Spleen (tissue), 11 donors: ENCODE data around the gene EFNA3. TPM values are rescaled to one million over a fixed set of nuclear protein-coding genes. Genes with fewer than 3 reads are reported as not detected.

ENCODE experiments used
- DNase-seq: peaks from one replicate; pipeline ENCODE4 v3.0.0-alpha.2; 2020
- H3K27ac ChIP-seq, 8 donors: fragments of 200-600 bp; sonication (generic) in 7 of 8; 1 replicate in 4 of 8; 2 replicates in 4 of 8; pipeline versions ENCODE4 v1.5.0 to v1.8.0; 2016 to 2021; ENCODE audit warnings: inconsistent platforms in 4 of 8, mild to moderate bottlenecking in 4 of 8, moderate library complexity in 1 of 8
- H3K27me3 ChIP-seq, 7 donors: fragments of 200-600 bp; sonication (generic) in 6 of 7; replicated peaks in 1 of 7; 1 replicate in 4 of 7; 2 replicates in 3 of 7; pipeline versions ENCODE4 v1.5.0 to v1.8.0; 2016 to 2021; ENCODE audit warnings: inconsistent platforms in 3 of 7, mild to moderate bottlenecking in 1 of 7
- H3K36me3 ChIP-seq, 6 donors: fragments of 200-600 bp; sonication (generic) in 5 of 6; 1 replicate in 4 of 6; 2 replicates in 2 of 6; pipeline versions ENCODE4 v1.5.0 to v1.8.0; 2016 to 2021; ENCODE audit warnings: inconsistent platforms in 2 of 6
- H3K4me1 ChIP-seq, 6 donors: fragments of 200-600 bp; sonication (generic) in 5 of 6; 1 replicate in 3 of 6; 2 replicates in 3 of 6; pipeline versions ENCODE4 v1.5.0 to v1.8.0; 2016 to 2021; ENCODE audit warnings: inconsistent platforms in 3 of 6
- H3K4me3 ChIP-seq, 8 donors: fragments of 200-600 bp; sonication (generic) in 7 of 8; 1 replicate in 4 of 8; 2 replicates in 4 of 8; pipeline versions ENCODE4 v1.5.0 to v1.8.0; 2016 to 2021; ENCODE audit warnings: inconsistent platforms in 4 of 8, mild to moderate bottlenecking in 4 of 8, moderate library complexity in 2 of 8
- H3K9me3 ChIP-seq, 8 donors: fragments of 200-600 bp; sonication (generic) in 7 of 8; 1 replicate in 4 of 8; 2 replicates in 4 of 8; pipeline versions ENCODE4 v1.5.0 to v1.8.0; 2016 to 2021; ENCODE audit warnings: inconsistent platforms in 4 of 8
- POLR2A ChIP-seq, 3 donors: fragments of 450-650 bp; IDR thresholded peaks; one replicate each; pipeline ENCODE4 v1.5.1; 2017; ENCODE audit warnings: antibody characterized with exemption in 3 of 3, mild to moderate bottlenecking in 1 of 3
- POLR2AphosphoS5 ChIP-seq, 3 donors: sonication (generic); formaldehyde crosslinking; IDR thresholded peaks; one replicate each; pipeline ENCODE4 v1.5.1; 2017; ENCODE audit warnings: antibody characterized with exemption in 3 of 3
- WGBS, 5 donors: extraction: QIAGEN DNeasy Blood & Tissue Kit in 3 of 5; methylation state at CpG; one replicate each; pipeline versions ENCODE4 v1.1.5 to v1.1.7; 2013 to 2018; 5-methylcytosine and 5-hydroxymethylcytosine counted together
- intact Hi-C: fragments of 100-400 bp; cut with DNase I; formaldehyde crosslinking; loops from one replicate; pipeline ENCODE4 v1.15.0; 2023; ENCODE audit warnings: low total_unique reads
- polyA plus RNA-seq, 3 donors: library from polyadenylated mRNA; stranded (reverse); fragments of 200-250 nt; gene quantifications; one replicate each; pipeline ENCODE4 v1.2.1, GENCODE V29; 2013
- total RNA-seq, 7 donors: library from RNA; depleted of rRNA in 3 of 7; stranded (reverse); fragments of >200 nt in 3 of 7; fragmentation: NEBNext Ultra II Directional in 4 of 7; extraction: Animal tissue kit (Norgen Biotek cat#: 25700) in 4 of 7; gene quantifications; one replicate each; pipeline versions ENCODE4 v1.1.0 to v1.2.1, GENCODE V29; 2016 to 2021
- TF ChIP-seq, protein P1 (sequence below), 11 experiments: fragments of 200-600 bp in 7 of 11; fragments of 450-650 bp in 4 of 11; sonication (generic) in 4 of 11; IDR thresholded peaks in 8 of 11; conservative IDR thresholded peaks in 3 of 11; 1 replicate in 7 of 11; 2 replicates in 4 of 11; pipeline versions ENCODE4 v1.4.0 to v1.8.0; 2016 to 2021; ENCODE audit warnings: antibody characterized with exemption in 11 of 11, inconsistent platforms in 4 of 11, mild to moderate bottlenecking in 1 of 11
- donor health status: healthy with polysubstance abuse.
- donor health status: DM: no; HTN: no; CAD: no; lungs with moderate emphysema.
- donor health status: DM: no; HTN: no; CAD: no.
- donor health status: Bipolar disorder and iron deficiency.
- donor health status: healthy.
- donor health status: DM: no; HTN: no; CAD: no.
- donor health status: DM: yes; HTN: yes; CAD: no.

Gene EFNA3
- total and polyA plus RNA-seq, 10 donors, result 1.4 to 4.3 (median 1.9) TPM; not detected in 1

DNA sequence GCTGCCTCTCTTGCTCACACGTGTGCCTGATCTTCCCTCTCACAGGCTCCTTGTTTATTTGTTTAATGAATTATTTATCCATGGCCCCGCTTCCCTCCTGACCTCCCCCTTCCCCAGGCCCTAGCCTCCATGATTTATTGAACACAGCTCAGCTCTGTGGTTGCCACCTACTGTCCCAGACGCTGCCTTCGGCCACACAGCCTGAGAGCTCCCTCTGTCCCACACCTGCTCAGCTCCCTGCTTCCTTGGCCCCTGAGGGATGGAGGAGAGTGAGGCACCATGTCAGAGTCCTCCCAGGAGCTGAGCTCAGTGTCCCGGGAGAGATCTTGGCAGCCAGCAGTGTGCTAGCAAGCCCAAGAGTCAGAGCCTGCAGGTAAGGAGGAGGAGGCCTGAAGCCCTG is 3.1 kb upstream of the EFNA3 start:
- Histone ChIP-seq H3K27ac (no peak overlapping the region), H3K4me3 (no peak overlapping the region), H3K27me3 (peaks cover 6 to 27% (median 19%) of the 10 kb centered on the region in 7 donors), H3K36me3 (no peaks in the 10 kb centered on the region), H3K4me1 (peaks cover 26 to 50% (median 35%) of the 10 kb centered on the region in 6 donors), H3K9me3 (no peaks in the 10 kb centered on the region)
- intact Hi-C loops, result no loop called here
- no peak for TF ChIP-seq POLR2AphosphoS5 (IDR thresholded peaks at IDR 0.05)
- TF ChIP-seq, protein P1, sequence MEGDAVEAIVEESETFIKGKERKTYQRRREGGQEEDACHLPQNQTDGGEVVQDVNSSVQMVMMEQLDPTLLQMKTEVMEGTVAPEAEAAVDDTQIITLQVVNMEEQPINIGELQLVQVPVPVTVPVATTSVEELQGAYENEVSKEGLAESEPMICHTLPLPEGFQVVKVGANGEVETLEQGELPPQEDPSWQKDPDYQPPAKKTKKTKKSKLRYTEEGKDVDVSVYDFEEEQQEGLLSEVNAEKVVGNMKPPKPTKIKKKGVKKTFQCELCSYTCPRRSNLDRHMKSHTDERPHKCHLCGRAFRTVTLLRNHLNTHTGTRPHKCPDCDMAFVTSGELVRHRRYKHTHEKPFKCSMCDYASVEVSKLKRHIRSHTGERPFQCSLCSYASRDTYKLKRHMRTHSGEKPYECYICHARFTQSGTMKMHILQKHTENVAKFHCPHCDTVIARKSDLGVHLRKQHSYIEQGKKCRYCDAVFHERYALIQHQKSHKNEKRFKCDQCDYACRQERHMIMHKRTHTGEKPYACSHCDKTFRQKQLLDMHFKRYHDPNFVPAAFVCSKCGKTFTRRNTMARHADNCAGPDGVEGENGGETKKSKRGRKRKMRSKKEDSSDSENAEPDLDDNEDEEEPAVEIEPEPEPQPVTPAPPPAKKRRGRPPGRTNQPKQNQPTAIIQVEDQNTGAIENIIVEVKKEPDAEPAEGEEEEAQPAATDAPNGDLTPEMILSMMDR (IDR thresholded peaks at IDR 0.05 in 8 of 11, conservative IDR thresholded peaks at IDR 0.05 in 3 of 11), result no peak
- DNase-seq, result no peak
- WGBS, 5 donors, result 73 to 87% (median 78%) methylated on average over 5 of the region's 5 CpGs

DNA sequence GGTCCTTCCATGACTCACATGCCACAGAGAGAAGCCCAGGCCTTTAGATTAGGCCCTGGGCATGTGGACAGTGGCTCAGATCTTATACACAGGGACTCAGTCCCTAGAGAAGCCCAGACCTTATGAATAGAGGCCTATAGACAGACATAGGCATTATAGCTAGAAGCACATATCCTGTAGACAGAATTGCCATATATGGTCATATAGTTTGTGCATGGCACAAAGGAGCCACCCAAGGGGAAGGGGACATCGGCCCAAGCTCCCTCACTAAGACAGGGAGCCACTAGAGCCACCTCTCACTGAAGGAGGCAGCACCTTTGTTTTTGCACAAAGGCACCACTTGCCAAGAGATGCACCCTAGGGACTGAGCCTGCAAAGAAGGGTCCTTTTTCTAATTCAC is 2.3 kb upstream of the EFNA3 start:
- TF ChIP-seq POLR2A (IDR thresholded peaks at IDR 0.05), result no peak
- TF ChIP-seq, protein P1 (IDR thresholded peaks at IDR 0.05 in 8 of 11, conservative IDR thresholded peaks at IDR 0.05 in 3 of 11), result no peak
- no peak for TF ChIP-seq POLR2AphosphoS5 (IDR thresholded peaks at IDR 0.05)
- Histone ChIP-seq H3K27ac (no peak overlapping the region), H3K27me3 (peaks cover 10 to 35% (median 27%) of the 10 kb centered on the region in 7 donors), H3K36me3 (no peaks in the 10 kb centered on the region), H3K4me1 (peaks cover 26 to 50% (median 35%) of the 10 kb centered on the region in 6 donors), H3K9me3 (no peaks in the 10 kb centered on the region), H3K4me3 (no peak overlapping the region)
- WGBS, 5 donors, result 40 to 85% (median 65%) methylated on average over 1 of the region's 1 CpG
- intact Hi-C loops, result no loop called here
- DNase-seq, result peak; percentile 10

DNA sequence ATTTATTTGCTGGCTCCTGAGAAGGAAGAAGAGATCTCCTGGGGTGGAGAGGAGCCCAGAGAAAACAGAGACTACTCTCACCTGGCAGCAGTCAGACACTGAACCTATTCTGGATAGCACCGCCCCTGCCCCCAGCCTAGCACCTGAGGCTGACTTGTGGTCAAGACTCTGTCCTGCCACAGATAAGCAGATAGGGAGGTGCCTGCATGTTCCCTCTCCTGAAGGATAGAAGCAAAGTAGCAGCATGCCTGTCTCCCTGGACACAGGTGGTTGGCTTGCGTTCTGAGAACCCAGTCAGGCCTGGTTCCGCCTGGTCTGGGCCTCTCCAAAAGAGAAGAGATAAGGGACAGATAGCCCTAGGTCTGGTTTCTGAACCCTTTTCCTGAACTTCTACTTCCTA is 1.3 kb upstream of the EFNA3 start:
- Histone ChIP-seq H3K27ac (no peak overlapping the region), H3K4me1 (peaks cover 34 to 52% (median 40%) of the 10 kb centered on the region in 6 donors), H3K4me3 (no peak overlapping the region), H3K9me3 (no peaks in the 10 kb centered on the region), H3K36me3 (no peaks in the 10 kb centered on the region), H3K27me3 (peaks cover 13 to 45% (median 37%) of the 10 kb centered on the region in 7 donors)
- peak; percentile 61 for DNase-seq
- intact Hi-C loops, result no loop called here
- TF ChIP-seq, protein P1 (IDR thresholded peaks at IDR 0.05 in 8 of 11, conservative IDR thresholded peaks at IDR 0.05 in 3 of 11), result no peak
- TF ChIP-seq POLR2A (IDR thresholded peaks at IDR 0.05) (no peak), POLR2AphosphoS5 (IDR thresholded peaks at IDR 0.05) (no peak)
- 92 to 100% (median 94%) methylated on average over 2 to 3 of the region's 3 CpGs for WGBS, 5 donors

DNA sequence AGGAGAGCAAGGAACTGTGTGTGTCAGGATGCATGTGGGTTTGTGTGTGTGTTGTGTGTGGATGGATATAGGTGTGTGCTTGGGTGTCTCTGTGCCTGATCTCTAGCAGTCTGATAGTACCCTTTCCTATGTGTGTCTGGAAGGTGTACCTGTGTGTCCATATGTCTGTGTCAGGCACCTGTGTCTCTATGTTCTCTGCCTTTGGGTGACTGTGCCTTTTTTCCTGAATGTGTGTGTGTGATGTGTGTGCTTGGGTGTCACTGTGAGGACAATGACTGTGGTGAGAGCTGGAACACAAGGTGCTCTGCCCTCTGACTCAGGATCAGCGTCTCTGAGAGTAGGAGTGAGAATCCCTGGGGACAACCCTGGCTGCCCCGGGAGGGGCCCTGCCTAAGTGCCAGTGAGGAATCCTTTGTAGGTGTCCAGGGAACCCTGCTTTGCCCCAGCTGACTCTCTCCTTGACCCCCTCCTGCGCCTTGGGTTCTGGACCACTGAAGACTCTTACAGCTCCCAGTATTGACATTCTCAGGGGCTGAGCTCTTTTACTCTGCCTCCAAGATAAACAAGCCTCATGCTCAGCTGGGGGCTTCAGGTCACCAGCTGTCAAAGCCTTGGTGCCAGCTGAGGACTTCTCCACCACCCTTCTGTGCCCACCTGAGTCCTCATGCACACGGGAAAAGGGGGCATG is 735 bp upstream of the EFNA3 start:
- 65 to 82% (median 77%) methylated on average over 2 to 4 of the region's 4 CpGs for WGBS, 5 donors
- peak; percentile 57 for DNase-seq
- no peaks in the 10 kb centered on the region for H3K9me3 ChIP-seq
- H3K36me3 ChIP-seq, result no peaks in the 10 kb centered on the region
- TF ChIP-seq, protein P1 (IDR thresholded peaks at IDR 0.05 in 8 of 11, conservative IDR thresholded peaks at IDR 0.05 in 3 of 11), result no peak
- TF ChIP-seq POLR2AphosphoS5 (IDR thresholded peaks at IDR 0.05) (no peak), POLR2A (IDR thresholded peaks at IDR 0.05) (no peak)
- intact Hi-C loops, result no loop called here
- H3K27ac ChIP-seq, result no peak overlapping the region
- peaks cover 17 to 50% (median 42%) of the 10 kb centered on the region in 7 donors for H3K27me3 ChIP-seq
- H3K4me1 ChIP-seq, result peaks cover 38 to 58% (median 46%) of the 10 kb centered on the region in 6 donors
- H3K4me3 ChIP-seq, result peak overlapping the region in 1 of 8 donors; percentile 46
